B cell (primary cell): ENCODE data around the gene SS18L1.

Experiments
- CTCF ChIP-seq: fragments of 200-600 bp; IDR thresholded peaks from one replicate; pipeline ENCODE4 v1.8.0; 2022; ENCODE audit warnings: antibody characterized with exemption, mild to moderate bottlenecking
- EZH2 ChIP-seq: IDR thresholded peaks from 2 replicates; pipeline ENCODE4 v1.6.1; 2012; ENCODE audit warnings: borderline replicate concordance, low read depth, mild to moderate bottlenecking, moderate library complexity, low read length; ENCODE audit not compliant: insufficient read depth, poor library complexity, severe bottlenecking

GRCh38 chr20:62205618-62206387 lies 62.2 kb downstream of the SS18L1 start:
- TF ChIP-seq EZH2, result no peak
- no peak for TF ChIP-seq CTCF
